22Rv1 (cell line): ENCODE data around the gene RBM44.
"Not testable (repeated sequence)": the region's sequence is repeated elsewhere in the genome, so short reads cannot be mapped to it uniquely, and the experiment has no call there.

ENCODE experiments used
- ZFX ChIP-seq: fragments of 450-650 bp; IDR thresholded peaks from 2 replicates; pipeline ENCODE4 v1.6.1; 2017; ENCODE audit warnings: antibody characterized with exemption, borderline replicate concordance
- TF ChIP-seq, protein P1 (sequence below): fragments of 450-650 bp; IDR thresholded peaks from 2 replicates; pipeline ENCODE4 v1.5.1; 2017; ENCODE audit warnings: mild to moderate bottlenecking

DNA sequence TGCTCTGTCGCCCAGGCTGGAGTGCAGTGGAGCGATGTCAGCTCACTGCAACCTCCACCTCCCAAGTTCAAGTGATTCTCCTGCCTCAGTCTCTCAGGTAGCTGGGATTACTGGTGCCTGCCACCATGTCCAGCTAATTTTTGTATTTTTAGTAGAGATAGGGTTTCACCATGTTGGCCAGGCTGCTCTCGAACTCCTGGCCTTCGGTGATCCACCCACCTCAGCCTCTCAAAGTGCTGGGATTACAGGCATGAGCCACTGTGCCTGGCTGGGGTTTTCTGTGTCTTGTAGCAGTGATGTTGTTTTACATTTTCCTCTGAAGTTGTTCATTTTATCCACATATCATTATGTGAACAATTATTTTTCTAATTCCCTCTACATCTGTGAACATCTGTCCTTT lies 69.5 kb downstream of the RBM44 start:
- TF ChIP-seq, protein P1, sequence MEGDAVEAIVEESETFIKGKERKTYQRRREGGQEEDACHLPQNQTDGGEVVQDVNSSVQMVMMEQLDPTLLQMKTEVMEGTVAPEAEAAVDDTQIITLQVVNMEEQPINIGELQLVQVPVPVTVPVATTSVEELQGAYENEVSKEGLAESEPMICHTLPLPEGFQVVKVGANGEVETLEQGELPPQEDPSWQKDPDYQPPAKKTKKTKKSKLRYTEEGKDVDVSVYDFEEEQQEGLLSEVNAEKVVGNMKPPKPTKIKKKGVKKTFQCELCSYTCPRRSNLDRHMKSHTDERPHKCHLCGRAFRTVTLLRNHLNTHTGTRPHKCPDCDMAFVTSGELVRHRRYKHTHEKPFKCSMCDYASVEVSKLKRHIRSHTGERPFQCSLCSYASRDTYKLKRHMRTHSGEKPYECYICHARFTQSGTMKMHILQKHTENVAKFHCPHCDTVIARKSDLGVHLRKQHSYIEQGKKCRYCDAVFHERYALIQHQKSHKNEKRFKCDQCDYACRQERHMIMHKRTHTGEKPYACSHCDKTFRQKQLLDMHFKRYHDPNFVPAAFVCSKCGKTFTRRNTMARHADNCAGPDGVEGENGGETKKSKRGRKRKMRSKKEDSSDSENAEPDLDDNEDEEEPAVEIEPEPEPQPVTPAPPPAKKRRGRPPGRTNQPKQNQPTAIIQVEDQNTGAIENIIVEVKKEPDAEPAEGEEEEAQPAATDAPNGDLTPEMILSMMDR: not testable (repeated sequence)
- not testable (repeated sequence) for TF ChIP-seq ZFX
